ENCODE data around the gene CNOT10. TPM values are rescaled to one million over a fixed set of nuclear protein-coding genes. Genes with fewer than 3 reads are reported as not detected.

Gene CNOT10
- total RNA-seq, 1 donor from 2014 or later, result 52.4 TPM

GRCh38 chr3:32698506-32698905, 13.5 kb downstream of the CNOT10 start:
- H3K4me3 ChIP-seq (ENCODE audit: low read depth, low read length), result no peak overlapping the region
- no peak for TF ChIP-seq CTCF (conservative IDR thresholded peaks at IDR 0.05; ENCODE audit: low read depth, low read length)
- no peak for DNase-seq (ENCODE audit: low read depth)

- no peak overlapping the region for H3K4me3 ChIP-seq (ENCODE audit: low read depth, low read length)
- DNase-seq (ENCODE audit: low read depth), result no peak
- no peak for TF ChIP-seq CTCF (conservative IDR thresholded peaks at IDR 0.05; ENCODE audit: low read depth, low read length)
These were observed 14.4 kb downstream of the CNOT10 start for GRCh38 chr3:32699429-32699828.

- no peak for DNase-seq (ENCODE audit: low read depth)
- H3K4me3 ChIP-seq (ENCODE audit: low read depth, low read length), result no peak overlapping the region
- TF ChIP-seq CTCF (conservative IDR thresholded peaks at IDR 0.05; ENCODE audit: low read depth, low read length), result no peak
These were observed 15.3 kb downstream of the CNOT10 start for GRCh38 chr3:32700244-32700643.

- no peak for DNase-seq (ENCODE audit: low read depth)
- no peak for TF ChIP-seq CTCF (conservative IDR thresholded peaks at IDR 0.05; ENCODE audit: low read depth, low read length)
- H3K4me3 ChIP-seq (ENCODE audit: low read depth, low read length), result no peak overlapping the region
These were observed 18.5 kb downstream of the CNOT10 start for GRCh38 chr3:32703491-32703972.

GRCh38 chr3:32705232-32705631, 20.2 kb downstream of the CNOT10 start:
- no peak overlapping the region for H3K4me3 ChIP-seq (ENCODE audit: low read depth, low read length)
- TF ChIP-seq CTCF (conservative IDR thresholded peaks at IDR 0.05; ENCODE audit: low read depth, low read length), result no peak
- no peak for DNase-seq (ENCODE audit: low read depth)

- H3K4me3 ChIP-seq (ENCODE audit: low read depth, low read length), result no peak overlapping the region
- no peak for TF ChIP-seq CTCF (conservative IDR thresholded peaks at IDR 0.05; ENCODE audit: low read depth, low read length)
- peak; percentile 44 for DNase-seq (ENCODE audit: low read depth)
These were observed 21.5 kb downstream of the CNOT10 start for GRCh38 chr3:32706348-32707025.

- no peak for TF ChIP-seq CTCF (conservative IDR thresholded peaks at IDR 0.05; ENCODE audit: low read depth, low read length)
These were observed 22.0 kb downstream of the CNOT10 start for GRCh38 chr3:32707026-32707370.

More at GRCh38 chr3:32707026-32707370, 22.0 kb downstream of the CNOT10 start:
- DNase-seq (ENCODE audit: low read depth), result no peak
- no peak overlapping the region for H3K4me3 ChIP-seq (ENCODE audit: low read depth, low read length)

Data from epithelial cell of proximal tubule (primary cell).